Astrocyte (in vitro differentiated cells and primary cell): ENCODE data around the gene INO80.

Experiments
- CTCF ChIP-seq: IDR thresholded peaks from 2 replicates; pipeline ENCODE4 v1.5.1; 2011; ENCODE audit warnings: low read depth, mild to moderate bottlenecking, inconsistent platforms, low read length, moderate library complexity; ENCODE audit not compliant: insufficient read depth
- EZH2 ChIP-seq: IDR thresholded peaks from 2 replicates; pipeline ENCODE4 v1.6.1; 2012; ENCODE audit warnings: mild to moderate bottlenecking, low read length, inconsistent platforms; ENCODE audit not compliant: insufficient read depth

DNA sequence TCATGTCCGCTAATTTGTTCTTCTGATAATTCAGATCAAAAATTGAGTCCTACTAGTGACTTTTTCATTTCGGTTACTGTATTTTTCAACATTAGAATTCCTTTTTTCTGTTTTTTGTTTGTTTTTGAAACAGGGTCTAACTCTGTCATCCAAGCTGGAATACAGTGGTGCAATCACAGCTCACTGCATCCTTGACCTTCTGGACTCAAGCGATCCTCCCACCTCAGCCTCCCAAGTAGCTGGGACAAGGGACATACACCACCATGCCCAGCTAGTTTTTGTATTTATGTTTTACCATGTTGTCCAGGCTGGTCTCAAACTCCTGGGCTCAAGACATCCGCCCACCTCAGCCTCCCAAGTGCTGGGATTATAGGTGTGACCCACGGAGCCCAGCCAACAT is 8.0 kb upstream of the INO80 start:
- TF ChIP-seq CTCF: no peak
- TF ChIP-seq EZH2: no peak
